Neural progenitor cell (in vitro differentiated cells): ENCODE measurements around the gene WNK1. TPM values are rescaled to one million over a fixed set of nuclear protein-coding genes. Genes with fewer than 3 reads are reported as not detected.

Source experiments
- DNase-seq: peaks from one replicate; pipeline ENCODE4 v3.0.0-alpha.2; 2016; ENCODE audit warnings: low spot score
- H2AFZ ChIP-seq: fragments of 200-600 bp; sonication (generic); replicated peaks from 2 replicates; pipeline ENCODE4 v1.6.1; 2016; ENCODE audit warnings: antibody characterized with exemption
- H3F3A ChIP-seq: fragments of 200-600 bp; sonication (generic); 2 replicates; pipeline ENCODE4 v1.6.1; 2016; ENCODE audit warnings: antibody characterized with exemption, low read depth
- H3K27ac ChIP-seq: fragments of 200-600 bp; sonication (generic); 2 replicates; pipeline ENCODE4 v1.5.1; 2016; ENCODE audit warnings: mild to moderate bottlenecking
- H3K27me3 ChIP-seq: fragments of 200-600 bp; sonication (generic); 2 replicates; pipeline ENCODE4 v1.6.1; 2016; ENCODE audit warnings: mild to moderate bottlenecking, moderate library complexity
- H3K36me3 ChIP-seq: fragments of 200-600 bp; sonication (generic); 2 replicates; pipeline ENCODE4 v1.5.1; 2016
- H3K4me1 ChIP-seq: fragments of 200-600 bp; sonication (generic); 2 replicates; pipeline ENCODE4 v1.6.1; 2016; ENCODE audit warnings: mixed run types
- H3K4me2 ChIP-seq: fragments of 200-600 bp; sonication (generic); 2 replicates; pipeline ENCODE4 v1.6.1; 2016
- H3K4me3 ChIP-seq: fragments of 200-600 bp; sonication (generic); 2 replicates; pipeline ENCODE4 v1.5.1; 2016
- H3K79me2 ChIP-seq: fragments of 200-600 bp; sonication (generic); 2 replicates; pipeline ENCODE4 v1.6.1; 2016; ENCODE audit warnings: low read depth
- H3K9ac ChIP-seq: fragments of 200-600 bp; sonication (generic); 2 replicates; pipeline ENCODE4 v1.6.1; 2016
- H3K9me3 ChIP-seq: fragments of 200-600 bp; sonication (generic); 2 replicates; pipeline ENCODE4 v1.5.1; 2016; ENCODE audit warnings: low read depth
- H4K20me1 ChIP-seq: fragments of 200-600 bp; sonication (generic); 2 replicates; pipeline ENCODE4 v1.6.1; 2016; ENCODE audit warnings: low read depth
- H3K27ac Mint-ChIP-seq: 3 replicates; pipeline ENCODE4 v1.8.0; 2021; ENCODE audit warnings: mixed read lengths
- H3K27me3 Mint-ChIP-seq: 2 replicates; pipeline ENCODE4 v1.8.0; 2022; ENCODE audit warnings: low read depth, mild to moderate bottlenecking, inconsistent platforms, moderate library complexity, mixed read lengths; ENCODE audit not compliant: insufficient read depth
- H3K36me3 Mint-ChIP-seq: 3 replicates; pipeline ENCODE4 v1.8.0; 2021; ENCODE audit warnings: mixed read lengths
- H3K4me1 Mint-ChIP-seq: 3 replicates; pipeline ENCODE4 v1.8.0; 2021; ENCODE audit warnings: mixed read lengths
- H3K4me3 Mint-ChIP-seq: 3 replicates; pipeline ENCODE4 v1.8.0; 2021; ENCODE audit warnings: mild to moderate bottlenecking, moderate library complexity, mixed read lengths
- H3K9me3 Mint-ChIP-seq: 3 replicates; pipeline ENCODE4 v1.8.0; 2020; ENCODE audit warnings: mixed read lengths
- EZH2 ChIP-seq: fragments of 200-600 bp; sonication (generic); IDR thresholded peaks from 2 replicates; pipeline ENCODE4 v1.6.1; 2017; ENCODE audit warnings: antibody characterized with exemption, mild to moderate bottlenecking, moderate library complexity
- EZH2phosphoT487 ChIP-seq: fragments of 200-600 bp; sonication (generic); IDR thresholded peaks from 2 replicates; pipeline ENCODE4 v1.6.1; 2017; ENCODE audit warnings: antibody characterized with exemption
- total RNA-seq: library from RNA; depleted of rRNA; stranded (reverse); fragments of >200 nt; gene quantifications from 2 replicates; pipeline ENCODE4 v1.2.3, GENCODE V29; 2015; ENCODE audit warnings: low replicate concordance
- TF ChIP-seq, protein P1 (sequence below): fragments of 200-600 bp; sonication (generic); IDR thresholded peaks from 2 replicates; pipeline ENCODE4 v1.5.1; 2017; ENCODE audit warnings: antibody characterized with exemption, mild to moderate bottlenecking

Gene WNK1
- total RNA-seq, 1 donor from 2014 or later, result 73.1 TPM

DNA sequence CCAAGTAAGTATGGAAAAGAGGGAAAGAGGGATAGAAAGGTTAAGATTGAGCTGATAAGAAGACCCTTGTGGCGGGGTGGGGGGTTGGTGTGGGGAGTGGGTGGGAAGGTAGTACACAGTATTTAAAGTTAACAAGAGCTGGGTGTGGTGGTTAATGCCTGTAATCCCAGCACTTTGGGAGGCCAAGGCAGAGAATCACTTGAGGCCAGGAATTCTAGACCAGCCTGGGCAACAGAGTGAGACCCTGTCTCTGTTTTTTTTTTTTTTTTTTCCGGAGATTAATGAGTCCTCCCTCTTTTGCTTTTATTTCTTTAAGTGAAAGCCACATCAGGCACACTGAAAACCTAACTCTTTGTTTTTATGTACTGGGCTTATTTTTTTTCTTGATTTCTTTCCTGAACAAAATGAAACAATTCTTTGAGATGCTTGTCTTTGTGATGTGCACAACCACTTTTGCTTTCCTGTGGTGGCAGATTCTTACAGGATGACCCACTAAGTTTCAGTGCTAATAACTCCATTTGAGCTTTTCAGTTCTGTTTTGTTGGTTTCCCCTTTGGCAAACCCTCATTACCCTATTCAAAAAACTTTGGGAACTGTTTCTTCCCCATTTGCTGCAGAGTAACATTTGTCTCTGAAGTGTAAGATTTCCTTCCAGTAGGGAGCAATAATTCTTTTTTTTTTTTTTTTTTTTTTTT is 54.8 kb downstream of the WNK1 start:
- TF ChIP-seq EZH2phosphoT487 (no peak), EZH2 (no peak)
- TF ChIP-seq, protein P1, sequence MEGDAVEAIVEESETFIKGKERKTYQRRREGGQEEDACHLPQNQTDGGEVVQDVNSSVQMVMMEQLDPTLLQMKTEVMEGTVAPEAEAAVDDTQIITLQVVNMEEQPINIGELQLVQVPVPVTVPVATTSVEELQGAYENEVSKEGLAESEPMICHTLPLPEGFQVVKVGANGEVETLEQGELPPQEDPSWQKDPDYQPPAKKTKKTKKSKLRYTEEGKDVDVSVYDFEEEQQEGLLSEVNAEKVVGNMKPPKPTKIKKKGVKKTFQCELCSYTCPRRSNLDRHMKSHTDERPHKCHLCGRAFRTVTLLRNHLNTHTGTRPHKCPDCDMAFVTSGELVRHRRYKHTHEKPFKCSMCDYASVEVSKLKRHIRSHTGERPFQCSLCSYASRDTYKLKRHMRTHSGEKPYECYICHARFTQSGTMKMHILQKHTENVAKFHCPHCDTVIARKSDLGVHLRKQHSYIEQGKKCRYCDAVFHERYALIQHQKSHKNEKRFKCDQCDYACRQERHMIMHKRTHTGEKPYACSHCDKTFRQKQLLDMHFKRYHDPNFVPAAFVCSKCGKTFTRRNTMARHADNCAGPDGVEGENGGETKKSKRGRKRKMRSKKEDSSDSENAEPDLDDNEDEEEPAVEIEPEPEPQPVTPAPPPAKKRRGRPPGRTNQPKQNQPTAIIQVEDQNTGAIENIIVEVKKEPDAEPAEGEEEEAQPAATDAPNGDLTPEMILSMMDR, result no peak
- DNase-seq, result no peak
- Histone ChIP-seq H3F3A (no peaks in the 10 kb centered on the region), H3K9me3 (no peaks in the 10 kb centered on the region), H3K4me3 (no peak overlapping the region), H3K79me2 (peaks cover 100% of the 10 kb centered on the region), H3K27me3 (no peaks in the 10 kb centered on the region), H3K36me3 (no peaks in the 10 kb centered on the region), H3K4me1 (peaks cover 2% of the 10 kb centered on the region), H3K27ac (no peak overlapping the region), H3K4me2 (no peak overlapping the region), H2AFZ (no peak overlapping the region), H4K20me1 (peaks cover 65% of the 10 kb centered on the region), H3K9ac (no peak overlapping the region)
- no peak overlapping the region for H3K27ac Mint-ChIP-seq
- no peak overlapping the region for H3K4me3 Mint-ChIP-seq
- H3K9me3 Mint-ChIP-seq, result no peaks in the 10 kb centered on the region
- H3K4me1 Mint-ChIP-seq, result peaks cover 8% of the 10 kb centered on the region
- peaks cover 2% of the 10 kb centered on the region for H3K36me3 Mint-ChIP-seq
- H3K27me3 Mint-ChIP-seq, result no peaks in the 10 kb centered on the region

GRCh38 chr12:810116-810515 is 57.7 kb downstream of the WNK1 start:
- Mint-ChIP-seq H3K4me3 (no peak overlapping the region), H3K9me3 (no peaks in the 10 kb centered on the region), H3K27ac (no peak overlapping the region), H3K27me3 (no peaks in the 10 kb centered on the region), H3K36me3 (peaks cover 15% of the 10 kb centered on the region), H3K4me1 (peaks cover 6% of the 10 kb centered on the region)
- H3K4me2 ChIP-seq, result no peak overlapping the region
- no peak overlapping the region for H3K9ac ChIP-seq
- no peaks in the 10 kb centered on the region for H3K27me3 ChIP-seq
- no peak for DNase-seq
- H3K9me3 ChIP-seq, result no peaks in the 10 kb centered on the region
- peaks cover 4% of the 10 kb centered on the region for H3K36me3 ChIP-seq
- H3K27ac ChIP-seq, result no peak overlapping the region
- no peak overlapping the region for H2AFZ ChIP-seq
- TF ChIP-seq, protein P1, result no peak
- TF ChIP-seq EZH2phosphoT487 (no peak), EZH2 (no peak)
- peaks cover 97% of the 10 kb centered on the region for H3K79me2 ChIP-seq
- H3K4me1 ChIP-seq, result peaks cover 2% of the 10 kb centered on the region
- H4K20me1 ChIP-seq, result peaks cover 47% of the 10 kb centered on the region
- H3K4me3 ChIP-seq, result no peak overlapping the region
- H3F3A ChIP-seq, result no peaks in the 10 kb centered on the region

DNA sequence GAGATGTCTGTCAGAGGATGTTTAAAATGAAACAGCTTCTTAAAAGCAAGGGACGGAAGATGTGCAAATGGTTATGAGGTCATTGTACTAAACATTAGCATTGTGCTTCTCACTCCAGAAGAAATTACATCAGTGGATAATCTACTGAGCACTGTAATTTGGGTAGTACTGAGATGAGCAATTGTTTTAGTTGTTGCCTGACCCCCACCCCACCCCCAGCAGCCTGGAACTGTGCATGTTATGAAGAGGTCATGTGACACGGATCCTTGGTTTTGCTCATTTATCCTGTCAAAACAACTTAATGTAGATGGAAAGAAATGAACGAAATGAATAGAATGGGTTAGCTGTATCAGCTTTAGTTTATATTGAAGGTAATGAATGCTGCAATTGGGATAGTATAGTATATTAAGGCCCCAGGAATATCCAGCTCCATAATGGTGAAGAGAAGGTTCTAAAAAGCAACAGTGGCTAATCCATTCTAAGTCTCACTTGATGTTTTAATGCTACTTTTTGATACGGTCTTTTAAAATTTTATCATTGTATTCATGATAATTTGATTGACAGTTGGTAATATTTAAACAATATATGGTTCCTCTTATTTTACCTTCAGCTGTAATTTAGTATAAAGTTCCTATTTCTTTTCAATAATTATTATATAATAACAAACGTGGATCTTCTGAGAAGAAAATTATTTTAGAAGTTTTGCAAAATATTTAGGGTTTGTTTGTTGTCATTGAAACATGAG is 58.5 kb downstream of the WNK1 start:
- no peak overlapping the region for H3K4me2 ChIP-seq
- peaks cover 20% of the 10 kb centered on the region for H3K36me3 Mint-ChIP-seq

More for the DNA sequence above, 58.5 kb downstream of the WNK1 start:
- H3K27ac Mint-ChIP-seq, result no peak overlapping the region
- Histone ChIP-seq H3K4me1 (peaks cover 2% of the 10 kb centered on the region), H3K27me3 (no peaks in the 10 kb centered on the region), H3K9ac (no peak overlapping the region), H3K79me2 (peaks cover 90% of the 10 kb centered on the region), H3K9me3 (no peaks in the 10 kb centered on the region), H3F3A (peaks cover 4% of the 10 kb centered on the region), H4K20me1 (peaks cover 43% of the 10 kb centered on the region), H3K27ac (no peak overlapping the region), H3K4me3 (no peak overlapping the region), H3K36me3 (peaks cover 4% of the 10 kb centered on the region), H2AFZ (no peak overlapping the region)
- H3K27me3 Mint-ChIP-seq, result no peaks in the 10 kb centered on the region
- no peak for DNase-seq
- H3K4me3 Mint-ChIP-seq, result no peak overlapping the region
- TF ChIP-seq EZH2phosphoT487, result no peak
- TF ChIP-seq EZH2, result no peak
- TF ChIP-seq, protein P1, result no peak
- H3K4me1 Mint-ChIP-seq, result peaks cover 6% of the 10 kb centered on the region
- H3K9me3 Mint-ChIP-seq, result no peaks in the 10 kb centered on the region
